C4-2B (cell line): ENCODE data around the gene FRMD4A.

Source experiments
- H3K27ac ChIP-seq: fragments of 450-650 bp; 2 replicates; pipeline ENCODE4 v1.5.1; 2017
- CTCF ChIP-seq: fragments of 450-650 bp; conservative IDR thresholded peaks from 2 replicates; pipeline ENCODE4 v1.5.1; 2017; ENCODE audit warnings: mild to moderate bottlenecking
- ZFX ChIP-seq: fragments of 450-650 bp; IDR thresholded peaks from 2 replicates; pipeline ENCODE4 v1.6.1; 2017

Gene FRMD4A

GRCh38 chr10:14179251-14179650, 151.5 kb downstream of the FRMD4A start:
- no peak for TF ChIP-seq ZFX
- TF ChIP-seq CTCF: no peak
- no peak overlapping the region for H3K27ac ChIP-seq

- H3K27ac ChIP-seq: peak overlapping the region; percentile 45
- TF ChIP-seq CTCF: no peak
- TF ChIP-seq ZFX: no peak
Observed at GRCh38 chr10:14173706-14174594, 156.8 kb downstream of the FRMD4A start.

- H3K27ac ChIP-seq: peak overlapping the region; percentile 45
- TF ChIP-seq CTCF: no peak
- TF ChIP-seq ZFX: no peak
Observed at GRCh38 chr10:14173391-14173705, 157.4 kb downstream of the FRMD4A start.

GRCh38 chr10:14172336-14172950, 158.3 kb downstream of the FRMD4A start:
- no peak for TF ChIP-seq CTCF
- TF ChIP-seq ZFX: no peak
- H3K27ac ChIP-seq: no peak overlapping the region

DNA sequence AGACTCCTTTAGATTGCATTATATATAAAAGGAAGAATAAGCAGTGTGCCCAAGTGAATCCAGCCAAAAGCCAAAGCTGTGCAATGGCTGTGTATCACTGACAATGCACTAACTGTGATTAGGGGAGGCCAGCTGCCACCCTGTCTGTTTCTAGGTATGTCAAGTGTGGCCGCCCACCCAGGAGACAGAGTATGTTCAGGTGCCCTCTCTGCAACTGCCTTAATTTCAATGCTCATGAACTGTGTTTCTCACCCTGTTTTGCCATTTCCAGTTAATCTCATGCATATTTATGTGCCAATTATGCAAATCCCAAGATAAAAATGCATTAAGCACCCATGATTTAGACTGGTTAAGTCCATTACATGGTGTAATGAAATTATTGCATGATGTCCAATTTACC, 159.4 kb downstream of the FRMD4A start:
- H3K27ac ChIP-seq: no peak overlapping the region
- TF ChIP-seq CTCF (no peak), ZFX (no peak)

DNA sequence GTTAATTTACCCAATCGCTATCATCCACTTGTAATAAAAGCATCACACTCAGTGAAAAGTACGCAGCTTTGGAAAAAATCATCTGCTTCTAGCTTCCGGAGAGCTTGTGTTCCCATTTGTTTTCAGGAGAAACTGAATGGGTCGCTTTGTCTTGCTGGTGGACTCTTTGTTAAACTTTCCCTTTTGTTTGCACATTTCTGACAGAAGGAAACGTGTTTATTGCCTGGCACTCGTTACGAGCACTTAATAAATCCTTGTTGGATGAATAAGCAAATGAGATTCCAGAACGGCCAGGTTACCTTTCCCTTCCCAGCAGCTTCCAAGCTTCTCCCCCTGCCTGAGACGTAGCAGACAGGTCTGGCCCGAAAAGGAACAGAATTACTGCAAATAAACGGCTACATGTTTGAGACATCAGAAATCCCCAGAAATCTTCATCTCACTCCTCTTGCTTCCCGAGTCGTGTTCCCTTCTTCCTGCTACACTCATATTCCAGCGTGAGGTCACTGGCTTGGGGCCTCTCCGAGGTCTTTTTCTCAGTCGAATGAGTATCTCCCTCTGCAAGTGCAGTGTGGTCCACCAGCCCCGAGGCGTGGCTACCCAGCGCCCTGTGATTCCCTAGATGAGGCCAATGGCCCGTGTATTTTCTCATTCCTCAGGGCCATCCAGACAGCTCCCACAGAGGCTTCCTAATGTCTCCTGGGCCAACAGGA, 167.2 kb downstream of the FRMD4A start:
- peak overlapping the region; percentile 46 for H3K27ac ChIP-seq

More for the DNA sequence above, 167.2 kb downstream of the FRMD4A start:
- TF ChIP-seq CTCF: no peak
- no peak for TF ChIP-seq ZFX
